OCI-LY1 (cell line): ENCODE results near the gene XRCC4.

Experiments used
- H2AFZ ChIP-seq: fragments of 200-600 bp; sonication (generic), shearing (Covaris generic); 2 replicates; pipeline ENCODE4 v1.6.0; 2014; ENCODE audit warnings: antibody characterized with exemption, mild to moderate bottlenecking, low read length
- H3F3A ChIP-seq: fragments of 200-600 bp; sonication (generic), shearing (Covaris generic); 2 replicates; pipeline ENCODE4 v1.6.0; 2014; ENCODE audit warnings: mild to moderate bottlenecking, antibody characterized with exemption, low read length, moderate library complexity; ENCODE audit not compliant: insufficient read depth
- H3K27ac ChIP-seq: fragments of 200-600 bp; sonication (generic); 2 replicates; pipeline ENCODE4 v1.5.1; 2014; ENCODE audit warnings: low read length, mixed run types, mild to moderate bottlenecking, low read depth; ENCODE audit not compliant: poor library complexity, severe bottlenecking
- H3K27me3 ChIP-seq: fragments of 200-600 bp; sonication (generic); 2 replicates; pipeline ENCODE4 v1.6.0; 2014; ENCODE audit warnings: antibody characterized with exemption, mild to moderate bottlenecking, low read length, moderate library complexity; ENCODE audit not compliant: insufficient read depth
- H3K36me3 ChIP-seq: fragments of 200-600 bp; sonication (generic); 2 replicates; pipeline ENCODE4 v1.6.1; 2014; ENCODE audit warnings: mild to moderate bottlenecking, antibody characterized with exemption, low read length, moderate library complexity, mixed read lengths; ENCODE audit not compliant: insufficient read depth
- H3K4me1 ChIP-seq: fragments of 200-600 bp; sonication (generic); 2 replicates; pipeline ENCODE4 v1.5.1; 2014; ENCODE audit warnings: mild to moderate bottlenecking, low read length, moderate library complexity; ENCODE audit not compliant: insufficient read depth, severe bottlenecking
- H3K4me2 ChIP-seq: fragments of 200-600 bp; sonication (generic), shearing (Covaris generic); 2 replicates; pipeline ENCODE4 v1.6.1; 2014; ENCODE audit warnings: low read length
- H3K4me3 ChIP-seq: fragments of 200-600 bp; sonication (generic); 2 replicates; pipeline ENCODE4 v1.5.1; 2014; ENCODE audit warnings: low read length, low read depth, mild to moderate bottlenecking, mixed read lengths; ENCODE audit not compliant: poor library complexity, severe bottlenecking
- H3K79me2 ChIP-seq: fragments of 200-600 bp; shearing (Covaris generic); 2 replicates; pipeline ENCODE4 v1.6.1; 2016; ENCODE audit warnings: mixed run types, low read length, mixed read lengths; ENCODE audit not compliant: insufficient read depth
- H3K9ac ChIP-seq: fragments of 200-600 bp; sonication (generic), shearing (Covaris generic); 2 replicates; pipeline ENCODE4 v1.6.1; 2014; ENCODE audit warnings: mild to moderate bottlenecking, low read length, mixed read lengths
- H3K9me2 ChIP-seq: fragments of 200-600 bp; sonication (generic), shearing (Covaris generic); 2 replicates; pipeline ENCODE4 v1.6.1; 2014; ENCODE audit warnings: low read depth, mild to moderate bottlenecking, low read length, mixed read lengths
- H3K9me3 ChIP-seq: fragments of 200-600 bp; shearing (Covaris generic); 2 replicates; pipeline ENCODE4 v1.6.1; 2014; ENCODE audit warnings: low read length, mixed read lengths
- H4K20me1 ChIP-seq: fragments of 200-600 bp; sonication (generic), shearing (Covaris generic); 2 replicates; pipeline ENCODE4 v1.6.0; 2016; ENCODE audit warnings: mild to moderate bottlenecking, low read length; ENCODE audit not compliant: insufficient read depth
- EZH2 ChIP-seq: fragments of 200-600 bp; sonication (generic), shearing (Covaris generic); IDR thresholded peaks from 2 replicates; pipeline ENCODE4 v1.8.0; 2017; ENCODE audit warnings: borderline replicate concordance, mixed run types, mild to moderate bottlenecking, antibody characterized with exemption, low read length, moderate library complexity, mixed read lengths
- TF ChIP-seq, protein P1 (sequence below): fragments of 200-600 bp; sonication (generic), shearing (Covaris generic); IDR thresholded peaks from 2 replicates; pipeline ENCODE4 v1.5.1; 2017; ENCODE audit warnings: mild to moderate bottlenecking, antibody characterized with exemption, low read length, moderate library complexity, mixed read lengths

XRCC4 gene

DNA sequence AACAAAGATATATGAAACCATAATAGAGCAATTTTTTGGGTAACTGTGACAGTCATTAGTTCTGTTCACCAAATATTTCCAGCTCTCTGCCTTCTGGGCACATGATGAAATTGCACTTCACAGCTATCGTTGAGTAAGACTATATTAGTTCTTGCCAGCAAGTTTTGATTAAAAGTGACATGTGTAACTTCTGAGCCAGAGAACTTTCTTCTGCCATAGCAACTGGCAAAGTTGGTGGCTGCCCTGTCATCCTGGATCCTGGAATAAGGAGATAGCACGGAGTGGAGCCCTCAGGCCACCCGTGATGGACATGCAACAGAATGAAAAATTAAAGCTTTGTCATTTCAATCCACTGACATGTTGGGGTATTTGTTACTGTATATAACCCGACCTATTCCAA, 199.8 kb downstream of the XRCC4 start:
- Histone ChIP-seq H4K20me1 (no peaks in the 10 kb centered on the region), H2AFZ (no peak overlapping the region), H3F3A (no peaks in the 10 kb centered on the region), H3K36me3 (no peaks in the 10 kb centered on the region), H3K9me3 (no peaks in the 10 kb centered on the region), H3K27me3 (no peaks in the 10 kb centered on the region), H3K4me2 (no peak overlapping the region), H3K4me1 (no peaks in the 10 kb centered on the region), H3K27ac (no peak overlapping the region), H3K79me2 (no peaks in the 10 kb centered on the region), H3K4me3 (no peak overlapping the region), H3K9ac (no peak overlapping the region), H3K9me2 (no peaks in the 10 kb centered on the region)
- no peak for TF ChIP-seq EZH2
- TF ChIP-seq, protein P1, sequence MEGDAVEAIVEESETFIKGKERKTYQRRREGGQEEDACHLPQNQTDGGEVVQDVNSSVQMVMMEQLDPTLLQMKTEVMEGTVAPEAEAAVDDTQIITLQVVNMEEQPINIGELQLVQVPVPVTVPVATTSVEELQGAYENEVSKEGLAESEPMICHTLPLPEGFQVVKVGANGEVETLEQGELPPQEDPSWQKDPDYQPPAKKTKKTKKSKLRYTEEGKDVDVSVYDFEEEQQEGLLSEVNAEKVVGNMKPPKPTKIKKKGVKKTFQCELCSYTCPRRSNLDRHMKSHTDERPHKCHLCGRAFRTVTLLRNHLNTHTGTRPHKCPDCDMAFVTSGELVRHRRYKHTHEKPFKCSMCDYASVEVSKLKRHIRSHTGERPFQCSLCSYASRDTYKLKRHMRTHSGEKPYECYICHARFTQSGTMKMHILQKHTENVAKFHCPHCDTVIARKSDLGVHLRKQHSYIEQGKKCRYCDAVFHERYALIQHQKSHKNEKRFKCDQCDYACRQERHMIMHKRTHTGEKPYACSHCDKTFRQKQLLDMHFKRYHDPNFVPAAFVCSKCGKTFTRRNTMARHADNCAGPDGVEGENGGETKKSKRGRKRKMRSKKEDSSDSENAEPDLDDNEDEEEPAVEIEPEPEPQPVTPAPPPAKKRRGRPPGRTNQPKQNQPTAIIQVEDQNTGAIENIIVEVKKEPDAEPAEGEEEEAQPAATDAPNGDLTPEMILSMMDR = no peak

DNA sequence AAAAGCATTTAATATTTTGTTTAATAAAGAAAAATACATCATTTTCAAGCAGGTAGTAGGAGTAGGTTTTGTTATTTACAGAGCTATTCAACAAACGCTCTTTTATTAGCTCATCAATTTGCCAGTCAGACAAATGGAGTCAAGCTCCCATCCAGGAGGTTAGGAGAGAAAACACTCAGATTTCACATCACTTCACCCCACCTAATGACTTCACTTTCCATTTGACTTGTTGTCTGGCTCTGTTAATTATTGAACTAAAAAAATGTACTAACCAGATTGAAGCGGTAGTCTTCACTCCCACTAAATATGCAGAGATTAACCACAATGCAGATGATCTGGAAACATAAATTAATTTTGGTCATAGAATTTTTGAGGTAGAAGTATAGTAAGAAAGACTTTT, 200.6 kb downstream of the XRCC4 start:
- Histone ChIP-seq H2AFZ (no peak overlapping the region), H4K20me1 (no peaks in the 10 kb centered on the region), H3K27me3 (no peaks in the 10 kb centered on the region), H3K4me1 (no peaks in the 10 kb centered on the region), H3K9me3 (no peaks in the 10 kb centered on the region), H3K27ac (no peak overlapping the region), H3K4me3 (no peak overlapping the region), H3K4me2 (no peak overlapping the region), H3K79me2 (no peaks in the 10 kb centered on the region), H3F3A (no peaks in the 10 kb centered on the region), H3K36me3 (no peaks in the 10 kb centered on the region), H3K9me2 (no peaks in the 10 kb centered on the region), H3K9ac (no peak overlapping the region)
- no peak for TF ChIP-seq EZH2
- TF ChIP-seq, protein P1 = no peak

DNA sequence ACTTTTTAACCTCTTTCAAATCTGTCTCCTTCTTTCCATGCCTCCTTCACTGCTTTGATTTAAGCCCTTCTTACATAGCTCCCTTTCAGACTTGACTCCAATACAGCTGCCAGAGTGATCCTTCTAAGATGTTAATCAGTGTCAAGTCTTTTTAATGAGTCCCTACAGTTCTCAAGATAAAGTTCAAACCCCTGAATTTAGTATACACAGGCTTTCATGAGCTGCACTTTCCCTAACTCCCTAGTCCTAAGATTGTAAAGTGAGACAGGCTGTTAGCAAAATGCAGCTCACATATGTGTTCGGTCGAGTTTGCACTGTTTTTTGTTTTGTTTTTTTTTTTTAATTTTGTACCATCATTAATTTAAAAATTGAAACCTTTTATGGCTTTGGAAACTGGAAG, 203.8 kb downstream of the XRCC4 start:
- TF ChIP-seq, protein P1 = no peak
- TF ChIP-seq EZH2 = no peak
- H3F3A ChIP-seq = no peaks in the 10 kb centered on the region
- H3K9ac ChIP-seq = no peak overlapping the region
- H3K4me2 ChIP-seq = no peak overlapping the region
- no peaks in the 10 kb centered on the region for H3K9me2 ChIP-seq
- no peaks in the 10 kb centered on the region for H4K20me1 ChIP-seq
- no peaks in the 10 kb centered on the region for H3K4me1 ChIP-seq
- no peaks in the 10 kb centered on the region for H3K36me3 ChIP-seq
- H3K27ac ChIP-seq = no peak overlapping the region
- no peak overlapping the region for H2AFZ ChIP-seq
- H3K9me3 ChIP-seq = no peaks in the 10 kb centered on the region
- no peaks in the 10 kb centered on the region for H3K79me2 ChIP-seq
- no peaks in the 10 kb centered on the region for H3K27me3 ChIP-seq
- no peak overlapping the region for H3K4me3 ChIP-seq
